Measurements from ENCODE around the gene SPNS3. TPM values are rescaled to one million over a fixed set of nuclear protein-coding genes. Genes with fewer than 3 reads are reported as not detected.

Gene SPNS3
- polyA plus RNA-seq (2013, experiment 1 of 2; ENCODE audit: insufficient read length), result not detected
- polyA plus RNA-seq (2013, experiment 2 of 2; ENCODE audit: insufficient read length), result 0.22 TPM

- DNase-seq, result no peak
Measured at GRCh38 chr17:4433515-4434031, at the start of gene SPNS3. Gene SPNS3, plus strand, starts transcription at chr17:4433940. Its CDS starts 28 bp downstream, at chr17:4433968.

DNA sequence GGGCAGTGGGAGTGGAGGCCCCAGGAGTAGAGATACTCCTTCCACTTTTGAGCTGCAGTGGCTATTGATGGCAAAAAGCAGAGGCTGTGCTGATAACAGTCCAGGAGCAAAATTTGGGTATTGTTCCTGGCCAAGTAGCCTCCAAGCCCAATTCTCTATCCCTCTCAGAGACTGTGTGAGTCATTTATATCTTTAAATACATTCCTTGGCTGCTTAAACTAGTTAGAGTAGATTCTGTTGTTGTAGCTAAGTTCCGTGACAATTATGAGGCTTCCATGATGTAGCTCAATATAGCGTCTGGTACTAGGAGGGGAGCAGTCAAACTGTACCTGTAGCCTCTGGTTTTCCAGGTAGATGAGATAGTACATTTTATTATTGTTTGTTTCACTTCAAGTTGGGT, 47.3 kb upstream of the SPNS3 start:
- DNase-seq, result no peak

DNA sequence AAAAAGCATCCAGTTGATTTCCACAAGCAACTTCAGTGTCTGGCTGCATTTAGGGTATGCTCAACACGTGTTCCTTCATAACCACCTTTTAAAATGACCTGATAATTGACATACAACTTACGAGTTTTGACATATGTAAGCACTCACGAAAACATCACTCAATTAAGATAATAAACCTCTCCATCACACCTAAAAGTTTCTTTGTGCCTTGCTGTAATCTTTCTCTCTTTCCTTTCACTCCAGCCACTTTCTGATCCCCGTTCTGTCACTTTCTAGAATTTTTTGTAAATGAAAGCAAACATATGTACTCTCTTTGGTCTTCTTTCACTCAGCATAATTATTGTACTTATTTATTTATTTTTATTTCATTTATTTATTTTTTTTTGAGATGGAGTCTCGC, 46.6 kb upstream of the SPNS3 start:
- no peak for DNase-seq

DNA sequence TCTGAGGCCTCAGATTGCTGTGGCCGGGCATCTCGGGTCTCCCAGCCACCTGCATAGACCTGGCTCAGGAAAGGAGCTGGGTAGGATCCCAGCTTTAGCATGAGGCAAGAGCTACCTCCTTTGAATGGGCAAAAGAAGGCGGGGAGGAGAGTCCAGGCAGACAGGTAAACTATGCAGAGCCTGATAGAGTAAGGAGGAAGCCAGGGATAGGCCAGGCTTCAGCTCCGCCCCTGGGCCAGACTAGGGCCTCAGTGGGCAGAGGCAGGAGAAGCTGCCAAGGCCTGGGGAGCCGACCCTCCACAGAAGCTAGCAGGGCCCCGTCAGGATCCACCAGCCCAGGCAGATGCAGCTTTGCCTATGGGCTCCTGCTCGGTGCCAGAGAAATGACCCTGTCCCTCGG, 44.7 kb upstream of the SPNS3 start:
- no peak for DNase-seq

DNA sequence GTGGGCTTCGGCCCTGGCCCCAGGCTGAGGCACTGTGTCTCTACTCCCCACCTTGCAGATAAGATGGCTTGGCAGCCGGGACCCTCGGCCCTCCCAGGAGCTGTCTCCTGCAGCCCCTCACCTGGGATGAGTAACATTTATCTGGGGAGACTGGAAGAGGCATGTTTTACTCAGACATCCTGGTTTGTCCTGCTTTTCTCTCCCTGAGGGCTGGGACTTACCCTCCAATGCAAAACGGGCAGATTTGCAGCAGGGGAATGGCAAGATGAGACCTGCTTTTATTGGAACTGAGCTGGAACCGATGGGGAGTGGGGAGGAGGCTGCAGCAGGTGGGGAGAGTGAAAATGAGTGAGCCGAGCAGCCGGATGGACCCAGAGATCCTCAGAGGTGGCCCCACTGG, 39.9 kb upstream of the SPNS3 start:
- no peak for DNase-seq

GRCh38 chr17:4394208-4395110, 39.3 kb upstream of the SPNS3 start:
- DNase-seq, result no peak

DNA sequence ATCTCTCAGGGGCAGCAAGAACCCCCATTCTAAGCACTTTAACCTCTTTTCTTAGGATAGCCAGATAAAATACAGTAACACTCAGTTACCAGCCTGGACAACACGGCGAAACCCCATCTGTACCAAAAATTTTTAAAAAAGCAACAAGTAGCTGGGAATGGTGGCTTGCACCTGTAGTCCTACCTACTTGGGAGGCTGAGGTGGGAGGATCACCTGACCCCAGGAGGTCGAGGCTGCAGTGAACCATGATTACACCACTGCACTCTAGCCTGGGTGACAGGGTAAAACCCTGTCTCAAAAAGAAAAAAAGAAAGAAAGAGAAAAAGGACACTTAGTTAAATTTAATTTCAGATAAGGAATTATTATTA, 38.6 kb upstream of the SPNS3 start:
- DNase-seq, result no peak

DNA sequence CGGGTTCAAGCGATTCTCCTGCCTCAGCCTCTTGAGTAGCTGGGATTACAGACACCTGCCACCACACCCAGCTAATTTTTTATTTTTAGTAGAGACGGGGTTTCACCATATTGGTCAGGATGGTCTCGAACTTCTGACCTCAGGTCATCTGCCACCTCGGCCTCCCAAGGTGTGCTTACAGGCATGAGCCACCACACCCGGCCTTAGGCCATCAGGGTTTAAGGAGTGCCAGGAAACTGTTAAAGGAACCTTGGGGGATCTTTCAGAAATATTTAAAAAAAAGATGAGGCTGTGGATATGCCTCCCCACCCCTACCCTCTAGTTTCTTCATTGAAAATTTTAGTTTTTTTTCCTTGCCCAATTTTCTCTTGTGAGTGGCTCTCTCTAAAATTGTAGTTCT, 35.9 kb upstream of the SPNS3 start:
- DNase-seq, result no peak

- DNase-seq, result no peak
Measured at GRCh38 chr17:4405038-4405669, 28.6 kb upstream of the SPNS3 start.

- DNase-seq, result no peak
Measured at GRCh38 chr17:4405699-4406098, 28.0 kb upstream of the SPNS3 start.

DNA sequence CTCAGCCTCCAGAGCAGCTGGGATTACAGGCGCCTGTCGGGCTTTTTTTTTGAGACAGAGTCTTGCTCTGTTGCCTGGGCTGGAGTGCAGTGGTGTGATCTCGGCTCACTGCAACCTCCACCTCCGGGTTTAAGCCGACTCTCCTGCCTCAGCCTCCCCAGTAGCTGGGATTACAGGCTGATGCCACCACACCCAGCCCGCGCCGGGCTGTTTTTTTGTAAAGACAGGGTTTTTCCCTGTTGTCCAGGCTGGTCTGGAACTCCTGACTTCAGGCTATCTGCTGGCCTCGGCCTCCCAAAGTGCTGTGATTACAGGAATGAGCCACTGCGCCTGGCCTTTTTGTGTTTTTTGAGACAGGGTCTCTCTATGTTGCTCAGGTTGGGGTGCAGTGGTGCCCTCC, 27.4 kb upstream of the SPNS3 start:
- DNase-seq, result no peak

DNA sequence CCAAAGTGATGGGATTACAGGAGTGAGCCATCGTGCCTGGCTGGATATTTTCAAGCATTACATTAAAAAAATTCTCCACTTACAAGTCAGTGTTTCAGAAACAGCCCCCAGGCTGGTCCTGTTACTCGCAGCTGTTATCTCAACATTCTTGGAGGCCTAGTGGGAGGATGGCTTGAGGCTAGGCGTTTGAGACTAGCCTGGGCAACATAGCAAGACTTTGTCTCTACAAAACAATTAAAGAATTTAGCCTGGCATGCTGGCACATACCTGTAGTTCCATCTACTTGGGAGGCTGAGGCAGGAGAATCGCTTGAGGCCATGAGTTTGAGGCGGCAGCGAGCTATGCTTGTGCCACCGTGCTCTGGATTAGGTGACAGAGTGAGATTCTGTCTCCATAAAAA, 26.5 kb upstream of the SPNS3 start:
- no peak for DNase-seq

DNA sequence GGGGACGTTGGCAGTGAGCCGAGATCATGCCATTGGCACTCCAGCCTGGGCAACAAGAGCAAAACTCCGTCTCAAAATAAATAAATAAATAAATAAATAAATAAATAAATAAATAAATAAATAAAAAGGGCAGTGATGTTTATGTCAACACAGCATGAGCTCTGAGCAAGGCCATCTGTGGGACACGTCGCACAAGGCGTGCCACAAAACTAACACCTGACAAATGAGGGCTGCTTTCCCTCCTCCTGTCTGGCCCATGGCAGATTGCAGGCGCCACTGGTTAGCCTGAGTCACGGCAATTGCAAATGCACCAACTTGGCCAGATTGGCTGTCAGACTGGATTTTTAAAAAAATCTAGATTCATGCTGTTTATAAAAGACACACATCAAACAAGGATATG, 25.9 kb upstream of the SPNS3 start:
- DNase-seq, result no peak

DNA sequence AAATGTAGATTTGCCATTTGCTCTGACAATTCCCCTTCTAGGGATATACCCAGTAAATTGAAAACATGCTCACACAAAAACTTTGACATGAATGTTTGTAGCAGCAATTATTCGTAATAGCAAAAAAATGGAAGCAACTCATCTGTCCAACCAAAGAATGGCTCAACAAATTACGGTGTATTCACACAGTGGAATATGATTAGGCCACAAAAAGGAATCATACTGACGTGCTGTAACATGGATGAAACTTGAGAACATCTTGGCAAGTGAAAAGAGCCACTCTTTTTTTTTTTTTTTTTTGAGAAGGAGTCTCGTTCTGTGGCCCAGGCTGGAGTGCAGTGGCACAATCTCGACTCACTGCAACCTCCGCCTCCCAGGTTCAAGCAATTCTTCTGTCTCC, 24.1 kb upstream of the SPNS3 start:
- peak; percentile 29 for DNase-seq

DNA sequence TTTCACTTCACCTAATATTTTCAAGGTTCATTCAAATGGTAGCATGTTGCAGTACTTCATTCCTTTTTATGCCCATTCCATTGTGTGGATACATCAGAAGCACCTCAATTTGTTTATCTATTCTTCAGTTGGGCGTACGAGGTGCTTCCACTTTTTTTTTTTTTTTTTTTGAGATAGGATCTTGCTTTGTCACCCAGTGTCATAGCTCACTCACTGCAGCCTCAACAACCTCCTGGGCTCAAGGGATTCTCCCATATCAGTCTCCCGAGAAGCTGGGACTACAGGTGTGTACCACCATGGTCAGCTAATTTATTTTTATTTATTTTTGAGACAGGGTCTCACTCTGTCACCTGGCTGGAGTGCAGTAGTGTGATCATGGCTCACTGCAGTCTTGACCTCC, 22.5 kb upstream of the SPNS3 start:
- no peak for DNase-seq

- peak; percentile 86 for DNase-seq
Measured at GRCh38 chr17:4412933-4413831, 20.6 kb upstream of the SPNS3 start.

- no peak for DNase-seq
Measured at GRCh38 chr17:4417129-4417667, 16.5 kb upstream of the SPNS3 start.

DNA sequence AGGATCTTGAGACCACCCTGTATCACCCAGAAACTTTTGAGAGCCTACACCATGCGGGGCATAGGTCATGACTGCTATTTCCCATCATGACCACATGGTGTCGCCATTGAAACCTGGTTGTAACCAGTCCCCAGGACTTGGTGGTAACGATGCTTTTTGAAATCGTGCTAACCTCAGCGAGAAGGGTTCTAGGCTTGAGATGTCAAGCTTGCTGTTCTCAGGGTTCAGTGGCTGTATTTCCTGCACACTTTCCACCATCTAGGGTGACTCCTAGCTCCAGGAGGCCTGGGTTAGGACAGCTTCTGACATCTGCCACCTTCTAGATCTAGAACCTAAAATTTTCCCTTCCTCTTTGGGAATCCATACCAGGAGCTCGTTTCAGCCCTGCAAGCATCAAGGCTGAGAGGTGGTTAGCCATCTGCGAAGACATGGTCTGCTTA, 13.0 kb upstream of the SPNS3 start:
- DNase-seq, result peak; percentile 63

DNA sequence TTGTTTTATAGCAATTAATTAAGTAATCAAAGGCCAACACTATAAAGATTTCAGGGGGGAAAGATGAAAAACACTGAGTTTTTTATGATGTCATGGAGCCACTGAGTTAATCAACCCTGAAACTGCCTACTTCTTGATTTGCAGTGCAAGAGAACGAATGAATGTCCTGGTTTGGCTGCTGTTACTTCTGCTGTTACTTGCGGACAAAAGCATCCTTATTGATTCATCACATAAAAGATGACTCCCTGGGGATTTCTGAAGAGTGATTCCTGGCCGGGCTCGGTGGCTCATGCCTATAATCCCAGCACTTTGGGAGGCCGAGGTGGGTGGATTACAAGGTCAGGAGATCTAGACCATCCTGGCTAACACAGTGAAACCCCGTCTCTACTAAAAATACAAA, 10.9 kb upstream of the SPNS3 start:
- DNase-seq, result no peak

DNA sequence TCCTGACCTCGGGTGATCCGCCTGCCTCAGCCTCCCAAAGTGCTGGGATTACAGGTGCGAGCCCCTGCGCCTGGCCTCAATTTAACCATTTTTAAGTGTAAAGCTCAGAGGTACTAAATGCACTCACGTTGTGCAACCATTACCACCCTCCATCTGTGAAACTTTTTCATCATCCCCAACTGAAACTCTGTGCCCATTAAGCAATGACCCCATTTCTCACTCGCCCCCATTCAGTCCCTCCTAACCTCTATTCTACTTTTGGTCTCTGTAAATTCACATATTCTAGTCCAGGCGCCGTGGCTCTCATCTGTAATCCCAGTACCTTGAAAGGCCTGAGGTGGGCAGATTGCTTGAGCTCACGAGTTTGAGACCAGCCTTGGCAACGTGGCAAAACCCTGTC, 8.3 kb upstream of the SPNS3 start:
- no peak for DNase-seq

DNA sequence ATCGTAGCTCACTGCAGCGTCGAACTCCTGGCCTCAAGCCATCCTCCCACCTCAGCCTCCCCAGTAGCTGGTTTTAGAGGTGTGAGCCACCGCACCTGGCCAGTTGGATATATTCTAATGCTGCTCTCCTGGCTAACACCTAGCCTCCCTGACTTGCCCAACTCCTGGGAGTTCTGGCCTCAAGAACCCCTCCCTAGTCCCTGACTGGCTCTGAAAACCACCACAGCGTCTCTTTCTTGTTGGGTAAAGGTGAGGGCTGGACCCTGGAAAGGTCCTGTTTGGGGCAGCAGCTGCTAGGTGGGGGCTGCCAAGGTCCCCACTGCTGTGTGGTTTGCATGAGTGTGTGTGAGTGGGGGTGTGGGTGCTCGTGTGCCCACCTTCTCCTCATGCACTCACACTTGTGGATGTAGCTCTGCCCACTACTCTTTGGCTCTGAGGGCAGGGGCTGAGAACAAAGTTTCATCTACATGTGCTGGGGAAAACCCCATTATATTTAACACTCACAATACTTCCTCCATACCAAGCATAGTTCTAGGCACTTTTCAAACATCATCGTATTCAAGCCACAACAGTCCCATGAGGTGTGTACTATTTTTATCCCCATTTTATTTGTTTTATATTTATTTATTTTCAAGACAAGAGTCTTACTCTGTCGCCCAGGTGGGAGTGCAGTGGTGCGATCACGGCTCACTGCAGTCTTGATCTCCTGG, 7.1 kb upstream of the SPNS3 start:
- no peak for DNase-seq

DNA sequence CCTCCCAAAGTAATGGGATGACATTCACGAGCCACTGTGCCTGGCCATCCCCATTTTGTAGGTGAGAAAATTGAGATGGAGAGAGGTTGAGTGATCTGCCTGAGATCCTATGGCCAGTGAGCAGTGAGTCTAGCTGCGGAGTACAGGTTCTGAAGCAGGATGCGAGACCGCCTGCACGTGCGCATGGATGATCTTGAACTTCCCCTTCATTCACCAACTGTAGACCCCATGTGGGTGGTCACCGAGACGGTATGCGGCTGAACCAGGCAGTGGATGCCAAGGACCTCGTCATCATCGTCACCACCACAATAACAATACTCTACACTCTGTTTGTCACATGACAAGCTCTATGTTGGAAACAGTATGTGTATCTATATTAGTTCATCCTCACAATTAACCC, 6.2 kb upstream of the SPNS3 start:
- no peak for DNase-seq
